Neural progenitor cell (in vitro differentiated cells): ENCODE data around the gene CCNC.

ENCODE experiments used
- EZH2 ChIP-seq: fragments of 200-600 bp; sonication (generic); IDR thresholded peaks from 2 replicates; pipeline ENCODE4 v1.6.1; 2017; ENCODE audit warnings: antibody characterized with exemption, mild to moderate bottlenecking, moderate library complexity
- EZH2phosphoT487 ChIP-seq: fragments of 200-600 bp; sonication (generic); IDR thresholded peaks from 2 replicates; pipeline ENCODE4 v1.6.1; 2017; ENCODE audit warnings: antibody characterized with exemption
- TF ChIP-seq, protein P1 (sequence below): fragments of 200-600 bp; sonication (generic); IDR thresholded peaks from 2 replicates; pipeline ENCODE4 v1.5.1; 2017; ENCODE audit warnings: antibody characterized with exemption, mild to moderate bottlenecking

DNA sequence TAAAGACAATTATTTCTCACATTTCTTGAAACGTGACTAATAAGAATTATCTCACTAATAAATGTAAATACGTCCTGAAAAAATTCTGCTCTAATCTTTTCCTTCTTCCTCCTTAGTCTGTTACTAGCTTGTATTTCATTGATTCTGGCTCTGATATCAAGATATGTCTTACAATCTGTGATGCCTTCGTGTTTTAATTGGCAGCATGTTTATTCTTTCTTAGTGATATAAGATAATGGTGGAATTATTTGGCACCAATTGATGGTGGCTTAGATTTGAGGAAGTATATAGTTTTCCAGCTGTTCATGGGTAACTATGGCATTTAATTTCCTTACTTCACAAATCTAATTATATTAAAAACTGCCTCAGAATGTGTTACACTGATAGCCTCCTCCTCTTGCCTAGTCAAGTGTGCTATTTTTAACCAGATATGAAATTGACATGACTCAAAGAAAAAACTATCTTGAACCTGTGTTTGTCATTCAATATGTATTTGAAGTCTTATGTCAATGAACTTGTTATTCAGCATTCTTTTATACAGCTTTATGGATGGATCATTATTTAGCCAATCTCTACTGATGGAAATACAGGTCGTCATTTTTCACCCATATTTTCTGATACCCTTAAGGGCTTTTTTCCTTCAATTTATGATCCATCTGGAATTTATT lies 5.3 kb downstream of the CCNC start:
- TF ChIP-seq, protein P1, sequence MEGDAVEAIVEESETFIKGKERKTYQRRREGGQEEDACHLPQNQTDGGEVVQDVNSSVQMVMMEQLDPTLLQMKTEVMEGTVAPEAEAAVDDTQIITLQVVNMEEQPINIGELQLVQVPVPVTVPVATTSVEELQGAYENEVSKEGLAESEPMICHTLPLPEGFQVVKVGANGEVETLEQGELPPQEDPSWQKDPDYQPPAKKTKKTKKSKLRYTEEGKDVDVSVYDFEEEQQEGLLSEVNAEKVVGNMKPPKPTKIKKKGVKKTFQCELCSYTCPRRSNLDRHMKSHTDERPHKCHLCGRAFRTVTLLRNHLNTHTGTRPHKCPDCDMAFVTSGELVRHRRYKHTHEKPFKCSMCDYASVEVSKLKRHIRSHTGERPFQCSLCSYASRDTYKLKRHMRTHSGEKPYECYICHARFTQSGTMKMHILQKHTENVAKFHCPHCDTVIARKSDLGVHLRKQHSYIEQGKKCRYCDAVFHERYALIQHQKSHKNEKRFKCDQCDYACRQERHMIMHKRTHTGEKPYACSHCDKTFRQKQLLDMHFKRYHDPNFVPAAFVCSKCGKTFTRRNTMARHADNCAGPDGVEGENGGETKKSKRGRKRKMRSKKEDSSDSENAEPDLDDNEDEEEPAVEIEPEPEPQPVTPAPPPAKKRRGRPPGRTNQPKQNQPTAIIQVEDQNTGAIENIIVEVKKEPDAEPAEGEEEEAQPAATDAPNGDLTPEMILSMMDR, result no peak
- TF ChIP-seq EZH2 (no peak), EZH2phosphoT487 (no peak)
